SJSA1 (cell line): Measurements from ENCODE around the gene CAV2. TPM values are rescaled to one million over a fixed set of nuclear protein-coding genes. Genes with fewer than 3 reads are reported as not detected.

Experiments
- DNase-seq, 2 experiments: peaks; one replicate each; pipeline ENCODE4 v3.0.0-alpha.2; 2015 to 2020; ENCODE audit warnings: low spot score in 2 of 2, low read depth in 1 of 2
- H3K27ac ChIP-seq: fragments of 250-450 bp; sonication (Bioruptor Pico); 2 replicates; pipeline ENCODE4 v1.5.1; 2020; ENCODE audit warnings: mild to moderate bottlenecking, moderate library complexity
- H3K27me3 ChIP-seq: fragments of 250-450 bp; sonication (Bioruptor Pico); replicated peaks from 2 replicates; pipeline ENCODE4 v1.5.1; 2020; ENCODE audit warnings: mild to moderate bottlenecking, moderate library complexity
- H3K36me3 ChIP-seq: fragments of 250-450 bp; sonication (Bioruptor Pico); 2 replicates; pipeline ENCODE4 v1.5.1; 2020; ENCODE audit warnings: mild to moderate bottlenecking
- H3K4me1 ChIP-seq: fragments of 250-450 bp; sonication (Bioruptor Pico); replicated peaks from 2 replicates; pipeline ENCODE4 v1.6.1; 2021; ENCODE audit warnings: mild to moderate bottlenecking
- H3K4me3 ChIP-seq: fragments of 250-450 bp; sonication (Bioruptor Pico); 2 replicates; pipeline ENCODE4 v1.5.1; 2020; ENCODE audit warnings: mild to moderate bottlenecking
- H3K9me3 ChIP-seq: fragments of 250-450 bp; sonication (Bioruptor Pico); replicated peaks from 2 replicates; pipeline ENCODE4 v1.5.1; 2020; ENCODE audit warnings: mild to moderate bottlenecking
- total RNA-seq: library from RNA; depleted of rRNA; stranded (reverse); fragments of >200 nt; shearing (Covaris generic); gene quantifications from 2 replicates; pipeline ENCODE4 v1.2.3, GENCODE V29; 2014

Gene CAV2
- total RNA-seq, 1 experiment from 2014 or later, result 130 TPM

- Histone ChIP-seq H3K36me3 (no peaks in the 10 kb centered on the region), H3K4me3 (no peak overlapping the region), H3K9me3 (no peaks in the 10 kb centered on the region), H3K4me1 (peaks cover 32% of the 10 kb centered on the region), H3K27me3 (no peaks in the 10 kb centered on the region), H3K27ac (no peak overlapping the region)
- DNase-seq, result no peak
Measured at GRCh38 chr7:116518961-116519360, 19.4 kb downstream of the CAV2 start.

- Histone ChIP-seq H3K4me3 (no peak overlapping the region), H3K36me3 (no peaks in the 10 kb centered on the region; the same call in 1 of the 2 replicates), H3K27ac (peak overlapping the region; percentile 81), H3K4me1 (peaks cover 36% of the 10 kb centered on the region), H3K9me3 (no peaks in the 10 kb centered on the region), H3K27me3 (no peaks in the 10 kb centered on the region)
- no peak for DNase-seq
Measured at GRCh38 chr7:116521046-116521664, 21.6 kb downstream of the CAV2 start.

GRCh38 chr7:116522247-116522646, 22.7 kb downstream of the CAV2 start:
- peak overlapping the region; percentile 81 for H3K27ac ChIP-seq
- no peaks in the 10 kb centered on the region for H3K27me3 ChIP-seq
- H3K9me3 ChIP-seq, result no peaks in the 10 kb centered on the region
- peak; percentile 58 to 83 for DNase-seq
- peaks cover 46% of the 10 kb centered on the region for H3K4me1 ChIP-seq
- no peak overlapping the region for H3K4me3 ChIP-seq
- H3K36me3 ChIP-seq, result peaks cover 10% of the 10 kb centered on the region

- peak overlapping the region; percentile 57 for H3K4me3 ChIP-seq
- H3K4me1 ChIP-seq, result peaks cover 64% of the 10 kb centered on the region
- H3K9me3 ChIP-seq, result no peaks in the 10 kb centered on the region
- no peaks in the 10 kb centered on the region for H3K27me3 ChIP-seq
- peaks cover 25% of the 10 kb centered on the region for H3K36me3 ChIP-seq
- peak overlapping the region; percentile 81 for H3K27ac ChIP-seq
- no peak for DNase-seq
Measured at GRCh38 chr7:116524221-116524608, 24.7 kb downstream of the CAV2 start.

GRCh38 chr7:116524609-116525297, 25.2 kb downstream of the CAV2 start, which contains the start of gene CAV1:
TSS of gene CAV1 (plus strand) at chr7:116525036. CDS start at chr7:116525063, 27 bp downstream.
- H3K9me3 ChIP-seq, result no peaks in the 10 kb centered on the region
- H3K27ac ChIP-seq, result peak within 1 kb of the TSS; percentile 81
- no peaks in the 10 kb centered on the region for H3K27me3 ChIP-seq
- peaks cover 66% of the 10 kb centered on the region for H3K4me1 ChIP-seq
- H3K36me3 ChIP-seq, result peaks cover 30% of the 10 kb centered on the region
- peak within 1 kb of the TSS; percentile 57 for H3K4me3 ChIP-seq
- peak; percentile 94 for DNase-seq

- peak in 1 of 2 experiments; percentile 47 for DNase-seq
- peak overlapping the region; percentile 57 for H3K4me3 ChIP-seq
- peaks cover 35% of the 10 kb centered on the region for H3K36me3 ChIP-seq
- H3K4me1 ChIP-seq, result peaks cover 68% of the 10 kb centered on the region
- no peaks in the 10 kb centered on the region for H3K27me3 ChIP-seq
- peak overlapping the region; percentile 81 for H3K27ac ChIP-seq
- no peaks in the 10 kb centered on the region for H3K9me3 ChIP-seq
Measured at GRCh38 chr7:116525298-116525912, 25.9 kb downstream of the CAV2 start.

- Histone ChIP-seq H3K27me3 (no peaks in the 10 kb centered on the region), H3K4me3 (peak overlapping the region; percentile 57), H3K36me3 (peaks cover 43% of the 10 kb centered on the region), H3K9me3 (no peaks in the 10 kb centered on the region), H3K27ac (peak overlapping the region; percentile 81), H3K4me1 (peaks cover 69% of the 10 kb centered on the region)
- peak; percentile 85 to 87 for DNase-seq
Measured at GRCh38 chr7:116525913-116526861, 26.6 kb downstream of the CAV2 start.

- Histone ChIP-seq H3K27ac (peak overlapping the region; percentile 55), H3K36me3 (peaks cover 48% of the 10 kb centered on the region), H3K27me3 (no peaks in the 10 kb centered on the region), H3K9me3 (no peaks in the 10 kb centered on the region), H3K4me3 (peak overlapping the region; percentile 57), H3K4me1 (peaks cover 62% of the 10 kb centered on the region)
- DNase-seq, result no peak
Measured at GRCh38 chr7:116526897-116527296, 27.4 kb downstream of the CAV2 start.

- Histone ChIP-seq H3K27ac (peak overlapping the region; percentile 55), H3K4me1 (peaks cover 56% of the 10 kb centered on the region), H3K9me3 (no peaks in the 10 kb centered on the region), H3K27me3 (no peaks in the 10 kb centered on the region), H3K36me3 (peaks cover 55% of the 10 kb centered on the region), H3K4me3 (peak overlapping the region; percentile 57; the same call in 1 of the 2 replicates)
- no peak for DNase-seq
Measured at GRCh38 chr7:116527521-116527920, 28.0 kb downstream of the CAV2 start.

GRCh38 chr7:116528008-116528789, 28.7 kb downstream of the CAV2 start:
- DNase-seq, result peak; percentile 83 to 91
- Histone ChIP-seq H3K9me3 (no peaks in the 10 kb centered on the region), H3K27me3 (no peaks in the 10 kb centered on the region), H3K27ac (peak overlapping the region; percentile 55), H3K4me1 (peaks cover 49% of the 10 kb centered on the region), H3K4me3 (no peak overlapping the region; the same call in 1 of the 2 replicates), H3K36me3 (peaks cover 60% of the 10 kb centered on the region)

- H3K36me3 ChIP-seq, result peaks cover 60% of the 10 kb centered on the region
- no peak overlapping the region for H3K27ac ChIP-seq
- no peak overlapping the region for H3K4me3 ChIP-seq
- no peak for DNase-seq
- H3K9me3 ChIP-seq, result no peaks in the 10 kb centered on the region
- H3K27me3 ChIP-seq, result no peaks in the 10 kb centered on the region
- peaks cover 38% of the 10 kb centered on the region for H3K4me1 ChIP-seq
Measured at GRCh38 chr7:116529250-116529649, 29.7 kb downstream of the CAV2 start.

GRCh38 chr7:116530107-116530820, 30.7 kb downstream of the CAV2 start:
- H3K4me3 ChIP-seq, result no peak overlapping the region
- H3K27ac ChIP-seq, result no peak overlapping the region
- peaks cover 46% of the 10 kb centered on the region for H3K4me1 ChIP-seq
- H3K27me3 ChIP-seq, result no peaks in the 10 kb centered on the region
- no peak for DNase-seq
- H3K36me3 ChIP-seq, result peaks cover 67% of the 10 kb centered on the region
- no peaks in the 10 kb centered on the region for H3K9me3 ChIP-seq
